NCI-H748 (cell line): ENCODE results near the gene MRPL1.
"Not testable (repeated sequence)": the region's sequence is repeated elsewhere in the genome, so short reads cannot be mapped to it uniquely, and the experiment has no call there.

Source experiments
- DNase-seq: peaks from one replicate; lab custom pipeline; 2025; ENCODE audit not compliant: unreplicated experiment; lab: John Stamatoyannopoulos, UW

Gene MRPL1

GRCh38 chr4:77849278-77849965 lies 13.2 kb upstream of the MRPL1 start:
- DNase-seq = peak; percentile 42

GRCh38 chr4:77852892-77853495 lies 9.6 kb upstream of the MRPL1 start:
- DNase-seq = no peak

- DNase-seq = no peak
Observed at GRCh38 chr4:77854431-77855111, 8.1 kb upstream of the MRPL1 start.

GRCh38 chr4:77856152-77856551 lies 6.5 kb upstream of the MRPL1 start:
- DNase-seq = no peak

- no peak for DNase-seq
Observed at GRCh38 chr4:77859256-77859655, 3.4 kb upstream of the MRPL1 start.

GRCh38 chr4:77861495-77861894 lies 1.1 kb upstream of the MRPL1 start:
- DNase-seq = peak; percentile 27

- DNase-seq = not testable (repeated sequence)
Observed at GRCh38 chr4:77863341-77863740, 711 bp downstream of the MRPL1 start.

- no peak for DNase-seq
Observed at GRCh38 chr4:77865259-77865658, 2.6 kb downstream of the MRPL1 start.

GRCh38 chr4:77872723-77873445 lies 10.3 kb downstream of the MRPL1 start:
- DNase-seq = no peak

- DNase-seq = no peak
Observed at GRCh38 chr4:77877167-77877566, 14.5 kb downstream of the MRPL1 start.

GRCh38 chr4:77877771-77878565 lies 15.3 kb downstream of the MRPL1 start:
- DNase-seq = no peak

GRCh38 chr4:77880784-77881183 lies 18.2 kb downstream of the MRPL1 start:
- no peak for DNase-seq

- no peak for DNase-seq
Observed at GRCh38 chr4:77881460-77882295, 19.0 kb downstream of the MRPL1 start.

GRCh38 chr4:77893451-77893850 lies 30.8 kb downstream of the MRPL1 start:
- no peak for DNase-seq

GRCh38 chr4:77899607-77900006 lies 37.0 kb downstream of the MRPL1 start:
- no peak for DNase-seq

GRCh38 chr4:77903186-77903585 lies 40.6 kb downstream of the MRPL1 start:
- DNase-seq = no peak

- DNase-seq = no peak
Observed at GRCh38 chr4:77905651-77906263, 43.1 kb downstream of the MRPL1 start.

- DNase-seq = no peak
Observed at GRCh38 chr4:77910676-77911075, 48.0 kb downstream of the MRPL1 start.

GRCh38 chr4:77911091-77911490 lies 48.5 kb downstream of the MRPL1 start:
- DNase-seq = no peak
